Muscle of back (tissue), 11 donors: ENCODE results near the gene TTC7B. TPM values are rescaled to one million over a fixed set of nuclear protein-coding genes. Genes with fewer than 3 reads are reported as not detected.

ENCODE experiments used
- DNase-seq, 3 donors: peaks; one replicate each; pipeline versions ENCODE4 v3.0.0 to v3.0.0-alpha.2; 2013
- polyA plus RNA-seq, 10 donors: library from polyadenylated mRNA; unstranded; fragments of 120-200 nt; gene quantifications; one replicate each; pipeline ENCODE4 v1.2.1, GENCODE V29; 2013; ENCODE audit not compliant: insufficient read length in 10 of 10

The TTC7B gene
- polyA plus RNA-seq, 10 donors = 29.4 to 44.0 (median 38.3) TPM

DNA sequence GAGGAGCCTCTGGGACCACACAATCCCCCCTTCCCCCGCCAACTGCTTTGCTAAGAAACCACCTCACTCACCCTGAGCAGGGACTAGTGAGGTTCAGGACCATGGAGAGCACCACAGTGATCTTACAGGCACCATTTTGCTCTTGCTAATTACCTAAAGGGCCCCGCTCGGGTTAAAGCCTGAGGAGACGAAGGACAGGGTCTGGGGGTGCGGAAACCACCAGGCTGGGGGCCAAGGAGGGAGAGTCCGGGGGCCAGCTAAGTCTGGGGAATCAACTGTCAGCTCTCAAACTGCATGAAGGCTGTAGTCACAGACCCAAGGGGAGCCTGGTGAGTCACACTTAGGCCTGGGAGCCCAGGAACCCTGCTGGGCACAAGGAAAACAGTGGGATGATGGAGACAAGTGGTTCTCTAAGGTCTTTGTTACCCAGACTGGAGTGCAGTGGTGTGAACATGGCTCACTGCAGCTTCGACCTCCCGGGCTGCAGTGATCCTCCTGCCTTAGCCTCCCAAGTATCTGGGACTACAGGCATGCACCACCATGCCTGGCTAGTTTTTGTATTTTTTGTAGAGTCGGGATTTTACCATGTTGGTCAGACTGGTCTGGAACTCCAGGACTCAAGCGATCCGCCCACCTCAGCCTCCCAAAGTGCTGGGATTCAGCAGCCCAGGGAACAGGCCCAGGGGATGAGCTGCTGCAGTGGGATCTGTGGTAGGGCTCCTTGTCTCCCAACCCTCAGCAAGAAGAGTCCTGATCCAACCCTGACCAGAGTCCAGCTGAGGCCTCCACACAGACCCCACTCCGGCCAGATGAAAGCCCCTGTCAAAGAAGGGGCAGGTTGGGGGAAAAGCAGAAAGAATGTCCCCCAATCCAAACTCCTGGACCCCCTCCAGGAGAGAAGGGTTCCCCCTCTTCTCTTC lies 320.6 kb downstream of the TTC7B start:
- DNase-seq = peak; percentile 68 to 87 (median 85)

DNA sequence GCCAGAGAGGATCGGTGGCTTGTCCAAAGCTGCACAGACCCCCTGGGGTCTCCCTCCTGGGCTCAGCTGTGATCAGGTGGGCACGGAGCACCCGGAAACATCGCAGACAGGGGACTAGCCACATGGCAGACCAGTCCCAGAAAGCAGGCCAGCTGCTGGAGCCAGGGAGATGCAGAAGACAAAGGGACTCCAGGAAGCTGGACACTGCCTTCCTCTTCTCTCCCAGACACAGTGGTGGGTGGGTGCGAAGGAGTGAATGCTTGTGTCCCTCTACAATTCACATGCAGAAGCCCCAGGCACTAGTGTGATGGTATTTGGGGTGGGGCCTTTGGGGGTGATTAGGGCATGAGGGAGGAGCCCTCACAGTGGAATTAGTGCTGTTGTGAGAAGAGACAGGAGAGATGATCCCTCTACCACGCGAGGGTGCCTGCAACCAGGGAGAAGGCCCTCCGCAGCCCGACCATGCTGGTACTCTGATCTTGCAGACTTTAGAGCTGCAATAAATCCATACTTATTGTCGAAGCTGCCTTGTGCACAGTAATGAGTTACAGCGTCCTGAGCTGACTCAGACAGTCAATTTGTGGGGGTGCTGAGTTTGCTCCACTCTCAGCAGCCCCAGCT lies 324.2 kb downstream of the TTC7B start:
- DNase-seq = no peak

DNA sequence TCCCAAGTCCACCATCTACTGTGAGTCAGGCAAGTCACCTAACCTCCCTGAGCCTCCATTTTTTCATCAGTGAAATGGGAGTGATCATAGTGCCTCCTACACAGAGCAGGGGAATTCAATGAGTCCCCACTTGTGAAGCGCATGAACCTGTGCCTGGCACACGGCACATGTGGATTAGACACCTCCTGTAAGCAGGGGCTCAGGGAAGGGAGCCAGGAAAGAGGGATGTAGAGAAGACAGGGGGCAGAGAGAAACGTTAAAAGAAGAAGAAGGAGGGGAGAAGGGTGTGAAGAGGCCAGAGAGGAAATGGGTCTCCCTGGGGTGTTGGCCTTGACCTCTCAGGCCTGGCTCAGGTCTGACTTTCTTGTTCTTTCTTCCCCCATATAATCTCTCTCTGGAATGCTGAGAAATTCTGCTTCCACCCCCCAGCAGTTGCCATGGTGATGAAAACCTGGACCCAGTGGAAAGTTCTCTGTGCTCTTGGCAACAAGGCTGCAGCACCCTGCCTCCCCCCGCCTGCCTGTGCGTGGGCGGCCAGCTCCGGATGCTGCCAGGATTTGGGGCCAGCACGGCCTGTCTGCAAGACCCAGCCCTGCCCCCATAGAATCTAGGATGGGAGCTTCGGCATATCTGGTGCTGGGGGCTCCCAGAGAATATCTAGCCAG lies 324.9 kb downstream of the TTC7B start:
- peak; percentile 54 to 92 (median 83) for DNase-seq

DNA sequence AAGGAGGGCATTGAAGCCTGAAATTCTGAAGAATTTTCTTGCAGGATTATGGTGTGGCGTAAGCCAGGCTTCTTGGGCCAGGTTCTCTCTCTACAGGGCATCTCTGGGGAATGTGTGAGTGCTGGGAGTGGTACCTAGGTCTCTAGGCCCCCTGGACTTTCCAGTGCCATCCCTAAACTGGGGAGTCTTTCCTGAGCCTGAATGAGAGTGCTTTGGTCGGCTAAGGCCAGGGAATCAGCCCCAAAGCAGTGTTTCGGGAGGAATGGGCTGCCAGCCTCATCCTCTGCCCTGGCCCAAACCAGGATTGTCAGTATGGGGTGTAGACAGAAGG lies 325.5 kb downstream of the TTC7B start:
- no peak for DNase-seq

DNA sequence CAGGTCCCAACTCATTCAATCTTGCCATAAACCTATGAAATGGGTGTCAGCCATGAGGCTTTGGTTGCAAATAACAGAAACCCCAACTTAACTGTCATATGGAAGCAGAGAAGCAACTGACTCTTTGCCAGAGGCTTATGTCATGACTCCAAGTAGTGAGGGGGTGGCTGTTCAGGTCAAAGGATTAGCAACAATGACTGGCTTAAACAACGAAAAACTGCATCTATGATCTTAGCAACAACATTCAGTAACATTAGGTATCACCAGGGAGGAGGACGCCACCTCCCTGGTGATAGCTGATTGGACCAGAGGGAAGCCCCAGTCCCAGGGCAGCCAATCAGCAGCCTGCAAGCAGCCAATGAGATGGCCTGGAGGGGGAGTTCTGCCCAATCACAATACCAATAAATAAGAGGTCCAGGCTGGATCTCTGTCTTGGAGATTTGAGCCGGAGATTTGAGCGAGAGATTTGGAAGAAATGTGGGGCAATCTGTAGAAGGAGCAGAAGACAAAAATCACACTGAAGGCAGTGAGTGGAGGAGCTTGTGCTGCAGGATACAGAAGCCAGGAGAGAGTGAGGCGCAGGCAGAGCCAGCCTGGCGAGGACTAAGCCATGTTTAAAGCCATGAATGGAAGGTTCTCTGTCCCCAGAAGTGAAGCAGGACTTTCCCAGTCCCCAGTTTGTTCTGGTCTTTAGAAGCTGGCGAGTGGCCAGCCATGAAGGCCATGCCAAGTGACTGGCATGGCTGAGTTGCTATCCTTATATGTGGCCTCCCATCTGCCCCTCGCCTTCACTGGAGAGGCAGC lies 326.1 kb downstream of the TTC7B start:
- DNase-seq = peak in 1 of 3 donors; percentile 46

DNA sequence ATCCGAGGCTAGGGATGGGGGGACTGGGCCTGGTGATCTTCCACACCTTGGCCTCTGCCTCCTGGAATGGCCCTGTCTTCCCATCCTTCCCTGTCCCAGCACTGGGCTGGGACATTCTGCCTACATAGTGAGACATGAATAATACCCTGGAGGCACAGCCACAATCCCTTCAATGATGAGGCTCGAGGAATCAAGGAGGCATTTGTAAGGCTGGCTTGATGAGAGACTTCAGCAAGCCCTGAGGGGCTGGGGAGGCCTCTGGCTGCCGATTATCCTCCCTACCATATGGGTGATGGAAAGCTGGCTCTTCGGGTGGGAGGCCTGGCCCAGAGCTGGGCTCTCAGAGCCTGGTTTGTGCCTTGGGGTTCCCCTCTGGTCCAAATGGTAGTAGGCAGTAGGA lies 326.9 kb downstream of the TTC7B start:
- no peak for DNase-seq

DNA sequence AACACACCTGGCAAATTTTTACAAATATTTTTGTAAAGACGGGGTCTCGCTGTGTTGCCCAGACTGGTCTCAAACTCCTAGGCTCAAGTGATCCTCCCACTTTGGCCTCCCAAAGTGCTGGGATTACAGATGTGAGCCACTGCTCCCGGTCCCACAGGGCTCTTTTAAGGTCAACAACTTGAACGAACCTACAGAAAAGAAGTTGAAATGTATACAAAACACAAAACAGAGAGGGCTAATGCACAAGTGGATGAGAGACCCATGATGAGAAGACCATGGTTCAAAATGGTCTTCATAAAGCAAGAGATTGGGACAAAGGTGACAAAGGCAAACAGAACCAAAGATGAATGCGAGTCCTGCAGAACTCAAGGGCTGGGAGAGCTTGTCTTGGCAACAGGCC lies 328.0 kb downstream of the TTC7B start:
- no peak for DNase-seq

DNA sequence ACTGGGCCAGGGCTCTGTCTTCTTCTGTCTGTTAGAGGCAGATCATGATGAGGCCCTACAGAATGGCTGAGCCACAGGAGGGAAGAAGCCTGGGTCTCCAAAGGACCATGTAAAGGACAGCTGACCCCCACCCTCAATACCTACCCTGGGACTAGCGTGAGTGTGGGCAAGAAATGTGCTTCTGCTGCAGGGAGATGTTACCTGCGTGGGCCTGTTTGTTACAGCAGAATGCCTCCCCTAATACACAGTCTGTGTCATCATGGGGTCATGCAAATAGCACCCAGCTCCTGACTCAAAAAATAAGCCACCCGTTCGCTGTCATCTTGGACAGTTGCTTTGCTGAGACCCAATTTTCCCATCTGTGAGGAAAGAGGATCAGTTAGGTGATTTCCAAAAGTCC lies 328.8 kb downstream of the TTC7B start:
- DNase-seq = no peak

DNA sequence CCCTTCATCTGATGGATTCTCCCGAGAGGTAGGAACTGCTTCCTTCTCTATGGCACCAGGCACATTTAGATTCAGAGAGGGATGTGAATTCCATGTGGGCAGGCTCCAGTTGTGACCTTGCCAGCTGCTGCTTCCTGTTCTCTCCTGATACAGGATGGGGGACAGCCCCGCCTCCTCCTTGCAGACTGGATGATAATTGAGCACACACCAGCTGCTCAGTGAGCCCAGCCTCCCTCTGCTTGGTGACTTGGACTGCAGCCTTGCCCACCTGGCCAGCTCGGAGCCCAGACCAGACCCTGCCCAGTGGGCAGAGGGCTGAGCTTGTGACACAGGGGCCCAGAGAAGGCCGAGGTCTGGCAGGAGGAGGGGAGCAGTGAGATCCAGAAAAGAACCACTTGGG lies 329.2 kb downstream of the TTC7B start:
- peak in 1 of 3 donors; percentile 69 for DNase-seq

DNA sequence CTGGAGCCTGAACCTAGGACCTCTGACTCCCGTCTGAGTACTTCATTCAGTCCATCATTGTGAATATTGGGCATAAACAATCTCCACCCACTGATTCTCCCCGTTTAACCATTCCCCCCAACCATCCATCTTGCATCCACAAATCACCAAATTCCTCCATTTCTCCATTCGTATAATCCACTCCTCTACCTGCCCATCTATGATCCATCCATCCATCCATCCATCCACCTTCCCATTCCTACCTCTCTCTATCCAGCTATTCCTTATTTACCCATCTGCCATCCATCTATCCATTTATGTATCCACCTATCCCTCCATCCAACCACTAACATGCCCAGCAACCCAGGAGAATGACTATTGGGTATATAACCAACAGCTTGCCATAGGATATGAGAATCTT lies 331.9 kb downstream of the TTC7B start:
- no peak for DNase-seq

DNA sequence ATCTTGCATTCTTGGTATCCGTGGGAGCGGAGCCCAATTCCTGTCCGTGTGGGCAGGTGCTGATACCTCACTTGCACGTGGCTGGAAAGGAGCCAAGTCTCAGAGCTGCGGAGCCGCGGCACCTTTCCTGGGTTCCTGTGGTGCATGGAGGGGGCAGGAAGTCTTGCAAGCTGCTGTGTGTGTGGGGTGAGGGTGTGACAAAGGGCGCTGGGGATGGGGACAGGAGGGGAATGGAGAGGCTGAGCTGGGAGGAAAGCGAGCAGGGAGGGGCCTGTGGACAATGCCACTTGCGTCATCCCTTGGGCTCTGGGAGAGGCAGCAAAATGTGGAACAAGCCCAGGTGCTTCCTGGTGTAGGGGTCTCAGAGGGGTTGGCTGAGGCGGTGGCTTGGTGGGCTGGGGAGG lies 332.7 kb downstream of the TTC7B start:
- DNase-seq = peak in 1 of 3 donors; percentile 41

DNA sequence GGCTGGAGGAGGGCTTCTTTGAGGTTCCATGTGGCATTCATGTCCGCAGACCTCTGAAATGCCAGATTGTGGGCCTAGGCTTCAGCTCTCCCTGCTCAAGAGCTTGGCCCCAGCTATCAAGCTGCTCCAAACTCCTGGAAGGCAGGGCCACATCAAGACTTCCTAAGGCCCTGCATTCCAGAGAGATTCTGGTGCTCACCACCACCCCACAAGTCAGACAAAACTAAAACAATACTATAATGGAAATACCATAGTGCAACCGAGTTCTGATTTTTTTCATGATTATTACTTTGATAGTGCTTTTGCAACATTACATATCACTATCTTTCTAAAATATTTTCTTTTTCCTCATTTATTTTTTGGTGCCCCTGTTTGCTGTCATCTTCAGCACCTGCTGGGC lies 333.1 kb downstream of the TTC7B start:
- no peak for DNase-seq

DNA sequence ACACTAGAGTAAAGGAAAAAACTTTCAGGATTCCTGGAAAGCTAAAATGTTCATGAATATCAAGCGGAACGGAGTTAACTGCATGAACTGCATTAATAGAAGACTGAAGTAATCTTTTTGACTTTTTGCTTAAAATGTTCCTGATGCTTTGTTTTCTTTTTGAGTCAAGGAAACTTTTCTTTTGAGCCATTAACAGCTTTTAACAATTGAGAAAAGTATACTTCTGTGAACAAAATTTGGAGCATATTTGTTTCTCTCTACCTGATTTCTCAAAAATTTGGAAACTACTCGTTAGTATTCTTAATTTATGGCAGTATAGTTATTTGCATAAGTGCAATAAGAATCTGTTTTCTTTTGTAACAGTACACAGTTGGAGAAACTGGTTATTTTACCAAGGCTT lies 340.9 kb downstream of the TTC7B start:
- DNase-seq = no peak

Other genes starting within 250 kb of the TTC7B start
- gene RPS6KA5, start 244.2 kb upstream of the TTC7B start, polyA plus RNA-seq = 1 to 10 TPM; 5.6 to 9.0 (median 7.4) TPM